GM19023 (cell line): ENCODE data around the gene XRCC5.

Experiments used
- ATAC-seq: cut with Tn5 transposase; IDR thresholded peaks from one replicate; pipeline ENCODE4 v1.9.1; 2021; ENCODE audit warnings: mild to moderate bottlenecking, moderate library complexity; ENCODE audit not compliant: unreplicated experiment

The XRCC5 gene

DNA sequence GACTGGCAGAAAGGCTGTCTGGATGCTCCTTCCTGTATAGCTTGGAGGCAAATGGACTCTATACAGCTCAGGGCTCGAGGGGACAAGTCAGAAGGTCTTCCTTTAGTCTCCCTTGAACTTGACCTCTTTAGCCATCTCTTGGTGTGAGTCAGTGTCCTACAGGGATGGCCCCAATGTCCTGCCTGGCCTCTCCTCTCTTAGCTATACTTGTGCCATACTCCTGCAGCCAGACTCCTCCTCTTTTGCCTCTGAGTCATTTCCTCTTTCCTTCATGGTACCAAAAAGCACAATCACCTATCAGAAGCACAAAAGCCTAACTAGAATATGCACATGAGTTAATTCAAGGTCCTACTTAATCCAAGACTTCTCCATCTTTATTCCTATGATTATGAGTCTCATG, 112.7 kb downstream of the XRCC5 start:
- no peak for ATAC-seq

DNA sequence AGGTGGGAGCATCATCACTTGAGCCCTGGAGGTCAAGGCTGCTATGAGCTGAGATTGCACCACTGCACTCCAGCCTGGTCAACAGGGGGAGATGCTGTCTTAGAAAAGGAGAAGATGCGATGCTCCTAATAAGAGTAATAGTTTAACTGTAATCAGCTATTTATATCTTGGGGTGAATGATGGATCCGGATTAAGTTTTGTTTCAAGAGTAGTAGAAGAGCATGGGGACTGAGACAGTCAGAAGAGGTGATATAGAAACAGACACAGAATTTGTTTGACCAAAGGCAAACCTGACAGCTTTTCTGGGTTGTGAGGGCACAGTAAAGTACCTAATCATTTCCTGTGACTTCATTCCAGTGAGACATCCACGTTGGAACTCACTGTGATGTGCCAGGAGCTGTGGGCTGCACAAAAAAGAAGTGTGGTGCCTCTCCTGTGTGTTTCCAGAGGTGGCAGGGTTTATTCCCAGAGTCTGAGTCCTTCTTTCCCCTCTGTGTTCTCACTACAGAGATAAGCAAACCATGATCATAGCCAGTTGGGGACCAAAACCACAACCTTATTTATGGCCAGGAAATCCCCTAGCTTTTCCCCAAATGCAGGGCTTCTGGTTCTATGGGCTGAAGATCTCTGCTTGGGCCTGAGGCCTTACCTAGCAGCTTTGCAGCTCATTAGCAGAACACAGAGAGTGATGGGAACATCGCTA, 113.7 kb downstream of the XRCC5 start:
- peak; percentile 78 for ATAC-seq

DNA sequence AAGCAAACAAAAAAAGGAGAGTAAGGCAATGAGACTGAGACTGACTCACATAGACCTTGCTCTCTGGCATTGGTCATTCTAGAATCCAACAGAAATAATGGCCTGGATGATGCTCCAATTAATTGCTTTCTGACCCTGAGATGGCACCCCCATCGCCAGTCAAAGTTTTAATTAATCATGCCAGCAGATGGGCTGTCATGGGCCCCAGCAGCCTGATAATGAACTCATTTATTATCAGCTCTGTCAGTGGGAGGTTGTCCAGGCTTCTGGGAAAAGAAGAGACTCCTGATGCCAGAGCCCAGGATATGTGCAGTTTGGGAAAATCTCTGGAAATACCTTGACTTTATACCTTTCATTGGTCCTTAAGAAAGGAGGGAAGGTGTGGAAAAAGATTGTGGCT, 115.2 kb downstream of the XRCC5 start:
- ATAC-seq = no peak

DNA sequence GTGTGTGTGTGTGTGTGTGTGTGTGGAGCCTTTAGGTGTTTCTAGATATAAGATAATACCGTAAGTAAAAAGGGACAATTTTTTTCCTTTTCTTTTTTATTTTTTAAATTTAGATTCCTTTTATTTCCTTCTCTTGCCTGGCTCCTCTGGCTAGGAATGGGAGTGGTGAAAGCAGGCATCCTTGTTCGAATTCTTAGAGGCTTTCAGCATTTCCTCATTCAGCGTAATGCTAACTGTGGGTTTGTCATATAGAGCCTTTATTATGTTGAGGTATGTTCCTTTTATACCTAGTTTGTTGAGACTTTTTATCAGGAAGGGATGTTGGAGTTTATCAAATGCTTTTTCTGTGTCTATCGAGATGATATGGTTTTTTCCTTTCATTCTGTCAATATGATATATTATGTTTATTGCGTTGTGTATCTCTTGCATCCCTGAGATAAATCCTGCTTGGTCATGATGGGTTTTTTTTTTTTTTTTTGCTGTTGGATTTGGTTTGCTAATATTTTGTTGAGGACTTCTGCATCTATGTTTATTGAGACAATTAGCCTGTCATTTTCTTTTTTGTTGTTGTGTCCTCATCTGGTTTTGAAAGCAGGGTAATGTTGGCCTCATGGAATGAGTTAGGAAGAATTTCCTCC, 120.2 kb downstream of the XRCC5 start:
- ATAC-seq = no peak

DNA sequence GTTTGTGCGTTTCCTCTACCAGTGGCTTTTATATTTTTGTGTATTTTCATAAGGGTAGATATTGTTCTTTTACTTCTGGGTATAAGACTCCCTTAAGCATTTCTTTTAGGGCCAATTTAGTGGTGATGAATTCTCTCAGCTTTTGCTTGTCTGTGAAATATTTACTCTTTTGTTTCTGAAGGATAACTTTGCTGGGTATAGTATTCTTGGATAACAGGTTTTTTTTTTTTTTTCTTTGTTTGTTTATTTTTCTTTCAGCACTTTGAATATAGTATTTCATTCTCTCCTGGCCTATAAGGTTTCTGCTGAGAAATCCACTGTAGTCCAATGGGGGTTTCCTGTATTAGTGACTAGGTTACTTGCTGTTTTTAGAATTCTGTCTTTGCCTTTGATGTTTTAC, 122.7 kb downstream of the XRCC5 start:
- ATAC-seq = no peak

DNA sequence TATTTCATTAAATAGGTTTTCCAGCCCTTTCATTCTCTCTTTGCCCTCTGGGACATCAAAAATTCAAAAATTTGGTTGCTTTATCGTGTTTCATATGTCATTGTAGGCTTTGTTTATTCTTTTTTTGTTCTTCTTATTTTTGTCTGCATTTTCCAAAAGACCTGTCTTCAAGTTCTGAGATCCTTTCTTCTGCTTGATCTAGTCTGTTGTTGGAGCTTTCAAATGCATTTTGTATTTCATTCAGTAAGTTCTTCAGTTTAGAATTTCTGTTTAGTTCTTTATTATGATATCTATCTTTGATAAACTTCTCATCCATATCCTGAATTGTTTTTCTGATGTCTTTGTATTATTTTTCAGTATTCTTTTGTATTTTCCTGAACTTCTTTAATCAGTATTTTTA, 123.6 kb downstream of the XRCC5 start:
- ATAC-seq = no peak

DNA sequence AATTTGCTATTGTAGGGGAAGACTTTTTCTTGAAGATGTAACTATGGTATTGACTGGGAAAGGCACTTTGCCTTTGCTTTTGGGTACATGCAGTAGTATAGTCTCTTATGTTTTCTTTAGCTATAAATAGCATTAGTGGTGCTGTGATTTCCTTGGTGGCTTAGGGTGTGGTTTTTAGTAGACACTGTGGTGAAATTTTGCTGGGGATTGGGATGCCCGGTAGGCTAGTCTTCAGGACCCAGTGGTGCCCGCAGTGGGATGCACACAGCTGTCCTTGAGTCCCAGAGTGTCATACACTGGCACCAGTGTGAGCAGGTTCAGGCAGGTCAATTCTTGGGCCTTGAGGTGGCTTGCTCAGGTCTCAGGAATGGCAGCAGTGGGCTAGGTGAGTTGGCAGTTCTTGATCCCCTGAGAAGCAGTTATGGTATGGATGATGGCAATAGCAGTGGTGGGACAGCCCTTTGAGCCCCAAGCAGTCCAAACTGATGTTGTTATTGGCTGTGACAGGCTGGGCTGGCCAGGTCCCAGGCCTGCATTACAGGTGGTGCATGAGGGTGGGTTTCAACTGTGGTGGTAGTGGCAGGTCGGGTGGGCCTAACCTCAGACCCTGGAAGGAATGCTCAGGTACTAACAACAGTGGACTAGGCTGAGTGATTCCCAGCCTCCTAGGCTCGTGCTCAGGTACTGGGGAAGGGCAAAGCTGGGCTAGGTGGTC, 124.3 kb downstream of the XRCC5 start:
- ATAC-seq = no peak

DNA sequence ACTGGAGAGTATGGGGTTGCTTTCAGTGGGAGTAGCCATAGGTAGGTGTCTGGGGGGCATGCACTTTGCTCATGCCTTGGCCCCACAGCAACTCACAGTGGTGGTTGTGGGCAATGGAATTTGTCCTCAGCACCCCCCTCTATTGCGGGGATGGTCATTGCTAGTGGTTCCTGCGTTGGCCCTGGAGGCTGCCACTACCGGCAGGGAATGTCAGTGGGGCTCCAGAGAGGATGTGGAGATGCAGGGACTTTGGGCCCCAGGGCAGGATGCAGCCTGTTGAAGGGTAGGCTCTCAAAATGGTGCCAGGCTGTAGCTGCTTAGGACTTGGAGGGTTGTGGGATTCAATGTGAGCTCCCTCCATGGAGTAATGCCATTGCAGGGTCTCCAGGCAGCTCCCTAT, 125.0 kb downstream of the XRCC5 start:
- ATAC-seq = no peak

DNA sequence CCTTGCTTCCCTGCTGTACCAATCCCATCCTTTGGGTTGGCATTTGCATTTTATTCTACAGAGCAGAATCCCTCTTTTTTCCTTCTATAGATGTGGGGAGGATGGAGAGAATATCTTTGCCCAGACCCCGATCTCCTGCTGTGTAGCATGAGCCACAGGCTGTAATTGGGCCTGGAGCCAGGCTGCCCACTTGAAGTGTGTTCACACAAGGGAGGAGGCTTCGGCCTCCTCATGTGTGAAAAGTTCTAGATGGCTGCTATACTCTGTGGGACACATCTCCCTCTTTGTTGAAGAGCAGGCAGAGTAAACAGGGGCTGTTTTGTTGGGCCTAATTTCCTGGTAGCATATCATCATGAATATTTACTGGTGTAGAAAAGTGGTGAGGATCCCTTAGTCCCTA, 126.3 kb downstream of the XRCC5 start:
- no peak for ATAC-seq

DNA sequence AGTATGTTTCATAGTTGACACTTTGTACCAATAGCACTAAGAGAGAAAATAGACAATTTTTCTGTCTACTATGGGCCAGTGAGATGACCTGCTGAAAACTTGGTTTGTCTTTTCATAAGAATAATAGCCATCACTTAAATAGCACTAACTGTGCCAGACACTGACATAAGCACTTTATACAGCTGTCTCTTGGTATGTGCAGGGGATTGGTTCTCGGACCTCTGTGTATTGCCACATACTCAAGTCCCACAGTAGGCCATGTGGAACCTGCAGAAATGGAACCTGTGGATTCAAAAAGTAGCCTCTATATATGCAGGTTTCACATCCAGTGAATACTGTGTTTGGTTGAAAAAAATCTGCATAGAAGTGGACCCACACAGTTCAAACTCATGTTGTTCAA, 126.7 kb downstream of the XRCC5 start:
- no peak for ATAC-seq

DNA sequence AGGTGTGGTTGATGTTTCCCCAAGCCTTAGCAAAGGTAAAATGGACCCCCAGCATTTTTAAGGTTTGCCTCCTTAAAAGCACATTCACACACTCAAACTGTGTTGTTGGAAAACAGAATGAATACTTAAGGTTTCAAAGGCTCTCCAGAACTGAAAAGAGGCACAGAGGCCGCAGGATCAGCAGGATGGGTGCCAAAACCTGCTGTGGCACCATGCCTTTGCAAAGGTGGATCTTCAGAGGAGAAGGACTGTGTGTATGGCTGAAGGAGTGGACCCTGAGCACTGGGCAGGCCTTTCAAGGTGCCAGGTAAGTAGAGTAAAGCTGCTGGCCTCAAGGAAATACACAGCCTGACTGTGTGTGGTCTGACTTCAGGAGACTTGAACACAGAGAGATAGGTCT, 127.3 kb downstream of the XRCC5 start:
- no peak for ATAC-seq

DNA sequence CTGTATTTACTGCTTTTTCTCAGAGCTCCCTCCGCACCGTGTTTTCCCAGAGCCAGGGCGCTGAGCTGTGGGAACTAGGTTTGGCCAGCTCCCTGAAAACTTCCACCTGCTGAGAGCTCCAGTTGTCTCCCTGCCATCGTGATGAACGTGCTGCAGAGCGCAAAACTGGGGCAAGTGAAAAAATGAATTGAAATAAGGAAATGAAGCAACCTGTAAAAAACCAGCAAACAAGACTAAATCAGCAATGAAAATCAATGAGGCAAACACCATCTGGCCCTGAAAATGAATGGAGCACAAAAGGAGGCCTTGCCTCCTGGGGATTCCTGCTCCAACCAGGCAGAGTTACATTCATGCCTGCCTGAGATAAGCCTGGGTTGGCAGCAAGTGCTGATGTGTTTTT, 133.2 kb downstream of the XRCC5 start:
- ATAC-seq = no peak

DNA sequence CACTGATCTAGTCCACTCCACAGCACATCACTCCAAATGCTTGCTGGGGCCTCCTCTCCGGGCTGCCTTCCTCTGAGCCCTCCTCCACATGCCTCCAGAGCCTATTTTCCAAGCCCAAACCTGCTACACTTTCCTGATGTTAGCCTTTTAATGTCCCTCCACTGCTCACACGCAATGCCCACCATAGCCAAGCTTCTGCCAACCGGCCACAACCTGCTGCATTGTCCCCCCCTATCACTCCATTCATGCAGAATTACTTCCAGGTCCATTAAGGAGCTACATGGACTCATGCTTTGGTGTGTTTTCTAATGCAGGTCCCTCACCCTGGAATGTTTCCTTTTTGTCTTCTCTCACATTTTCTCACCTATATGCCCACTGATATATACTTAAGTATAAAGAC, 133.9 kb downstream of the XRCC5 start:
- no peak for ATAC-seq

DNA sequence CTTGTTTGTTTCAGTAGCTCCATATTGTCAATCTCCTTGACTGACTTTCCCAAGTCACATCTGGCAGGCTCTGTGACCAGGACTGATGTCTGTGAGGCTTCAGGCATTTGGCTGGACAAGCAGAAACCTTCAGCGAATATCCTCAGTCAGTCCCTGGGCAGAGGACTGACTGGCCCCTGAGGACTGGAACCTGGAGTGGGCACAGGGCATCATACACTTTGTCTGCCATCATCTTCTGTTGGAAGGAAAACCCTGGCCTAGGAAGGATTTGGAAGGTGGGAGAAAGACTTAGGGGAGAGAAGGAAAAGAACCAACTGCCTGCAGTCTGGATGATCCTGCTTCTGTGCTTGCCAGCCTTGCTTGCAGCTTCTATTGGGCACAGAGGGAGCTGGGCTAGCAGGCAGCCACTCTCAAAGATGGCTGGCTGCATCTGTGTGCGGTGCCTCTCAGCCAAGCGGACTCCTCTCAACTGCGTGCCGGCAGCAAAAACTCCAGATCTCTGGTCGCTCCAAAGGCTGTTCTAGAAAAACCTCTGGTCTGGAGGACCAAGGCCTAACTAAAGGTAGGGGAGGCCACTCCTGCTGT, 136.3 kb downstream of the XRCC5 start:
- no peak for ATAC-seq

DNA sequence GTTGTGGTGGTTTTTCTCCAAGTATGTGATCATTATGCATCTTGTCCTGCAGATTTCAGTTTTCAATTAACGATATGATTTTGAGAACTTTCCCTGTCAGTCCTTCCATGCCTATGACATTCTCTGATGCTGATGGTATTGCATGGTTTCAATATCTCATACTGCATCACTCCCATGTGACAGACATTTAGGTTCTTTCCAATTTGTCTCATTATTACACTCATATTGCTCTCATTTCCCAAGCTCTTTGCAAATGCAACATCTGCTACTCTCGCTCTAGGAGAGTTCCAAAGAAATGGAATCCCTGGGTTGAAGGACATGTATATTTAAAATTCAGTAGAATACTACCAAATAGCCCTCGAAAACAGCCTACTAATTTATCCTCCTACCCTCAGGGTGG, 137.6 kb downstream of the XRCC5 start:
- ATAC-seq = no peak
